ENCODE data around the gene B3GAT2.
A peak's percentile ranks its signal among the peaks of the same experiment; 100 is the strongest.

Gene B3GAT2

DNA sequence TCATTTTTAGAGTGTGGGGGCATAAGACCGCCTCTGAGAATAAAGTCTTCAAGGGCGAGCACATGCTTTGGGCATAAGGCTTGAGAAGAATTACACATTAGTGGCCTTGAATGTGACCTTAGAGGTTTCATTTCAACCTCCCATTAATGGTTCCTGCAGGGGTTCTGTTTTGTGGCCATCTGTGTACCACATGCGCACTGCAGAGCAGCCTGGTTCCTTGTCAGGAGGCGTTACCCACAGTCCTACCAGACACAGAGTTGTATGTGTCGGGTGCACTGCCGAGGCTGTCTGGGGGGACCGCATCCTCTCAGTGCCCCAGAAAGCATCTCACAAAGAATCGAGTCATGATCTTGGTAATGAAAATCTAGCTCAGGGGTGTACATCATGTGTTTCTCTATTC lies 115.7 kb downstream of the B3GAT2 start:
- DNase-seq: no peak

DNA sequence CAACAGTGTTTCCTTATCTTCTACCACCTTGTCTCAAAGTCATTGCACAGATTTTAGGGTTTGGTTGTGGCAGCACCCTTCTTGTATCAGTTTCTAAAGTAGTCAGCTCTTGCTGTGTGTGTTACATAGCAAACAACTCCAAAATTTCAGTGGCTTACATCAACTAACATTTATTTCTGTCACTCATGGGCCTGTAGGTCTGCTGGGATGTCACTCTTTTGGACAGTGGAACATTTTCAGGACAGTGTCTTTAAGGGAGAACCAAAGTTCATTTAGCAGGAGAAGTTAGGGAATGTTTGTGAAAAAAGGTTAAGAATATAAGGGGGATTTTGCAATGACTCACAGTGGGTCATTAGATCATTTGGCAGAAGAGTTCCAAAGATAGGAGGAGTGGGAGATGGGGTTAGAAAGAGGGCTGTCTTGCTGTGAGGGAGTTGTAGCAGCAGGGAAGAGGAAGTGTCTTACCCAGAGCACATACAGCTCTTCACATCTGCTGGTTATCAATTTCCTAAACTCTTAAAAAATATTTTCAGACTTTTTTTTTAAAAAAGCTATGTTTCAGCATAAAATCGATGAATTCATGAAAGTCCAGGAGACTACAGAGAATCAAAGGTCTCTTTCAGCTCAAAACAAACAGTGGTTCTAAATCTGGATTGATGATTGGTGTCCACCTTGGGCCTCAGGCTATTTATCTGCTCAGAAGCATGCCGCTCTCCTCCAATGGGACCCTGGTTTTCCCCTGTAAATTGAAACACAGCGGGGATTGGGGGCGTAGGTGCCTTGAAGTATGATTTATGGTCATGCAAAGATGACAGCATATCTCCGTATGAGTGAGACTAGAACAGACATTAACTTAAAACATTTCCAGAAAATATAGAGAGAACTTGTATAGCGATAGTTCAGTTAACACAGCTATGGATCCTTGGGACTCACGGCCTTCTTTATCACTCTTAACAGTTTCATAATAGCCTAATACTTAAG lies 117.3 kb downstream of the B3GAT2 start:
- DNase-seq: peak in 1 of 5 experiments; percentile 7

DNA sequence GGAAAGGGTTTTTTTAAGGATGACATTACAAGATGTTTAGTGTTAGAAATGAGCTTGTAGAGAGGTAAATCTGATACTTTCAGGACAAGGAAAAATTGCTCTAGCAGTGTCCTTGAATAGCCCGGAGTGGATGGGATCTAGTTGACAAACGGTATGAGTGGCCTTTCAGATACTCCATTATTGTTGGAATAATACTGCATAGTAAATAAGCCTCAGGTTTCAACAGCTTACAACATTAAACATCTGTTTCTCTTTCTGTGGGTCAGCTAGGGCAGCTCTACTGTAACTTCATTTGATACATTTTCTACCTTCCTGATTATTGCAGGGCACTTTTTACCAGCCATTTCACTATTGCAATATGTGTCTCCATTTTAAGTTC lies 118.0 kb downstream of the B3GAT2 start:
- DNase-seq: no peak

DNA sequence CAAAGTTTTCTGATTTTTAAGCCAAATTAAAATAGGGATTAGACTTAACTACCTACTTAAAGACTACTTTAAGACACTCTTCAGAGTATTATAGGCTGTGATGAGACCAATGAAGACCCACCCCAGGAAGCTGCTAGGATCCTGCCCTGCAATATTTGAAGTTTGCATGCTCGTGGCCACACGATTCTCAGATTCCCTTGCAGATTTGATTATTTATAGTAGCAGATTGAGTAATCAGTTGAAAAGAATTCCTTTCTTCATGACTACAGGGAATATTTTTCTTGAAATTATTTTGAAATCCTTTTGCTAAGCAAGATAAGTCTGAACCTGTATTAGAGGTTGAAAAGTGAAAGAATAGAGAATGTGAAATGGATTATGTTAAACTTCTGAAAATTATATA lies 122.3 kb downstream of the B3GAT2 start:
- DNase-seq: no peak

DNA sequence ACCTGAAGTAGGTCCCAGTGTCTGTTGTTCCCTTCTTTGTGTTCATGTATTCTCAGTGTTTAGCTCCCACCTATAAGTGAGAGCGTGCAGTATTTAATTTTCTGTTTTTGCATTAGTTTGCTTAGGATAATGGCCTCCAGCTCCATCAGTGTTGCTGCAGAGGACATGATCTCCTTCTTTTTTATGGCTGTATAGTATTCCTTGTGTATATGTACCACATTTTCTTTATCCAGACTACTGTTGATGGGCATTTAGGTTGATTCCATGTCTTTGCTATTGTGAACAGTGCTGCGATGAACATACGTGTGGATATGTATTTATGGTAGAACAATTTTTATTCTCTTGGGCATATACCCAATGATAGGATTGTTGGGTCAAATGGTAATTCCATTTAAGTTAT lies 125.4 kb downstream of the B3GAT2 start:
- DNase-seq: no peak

DNA sequence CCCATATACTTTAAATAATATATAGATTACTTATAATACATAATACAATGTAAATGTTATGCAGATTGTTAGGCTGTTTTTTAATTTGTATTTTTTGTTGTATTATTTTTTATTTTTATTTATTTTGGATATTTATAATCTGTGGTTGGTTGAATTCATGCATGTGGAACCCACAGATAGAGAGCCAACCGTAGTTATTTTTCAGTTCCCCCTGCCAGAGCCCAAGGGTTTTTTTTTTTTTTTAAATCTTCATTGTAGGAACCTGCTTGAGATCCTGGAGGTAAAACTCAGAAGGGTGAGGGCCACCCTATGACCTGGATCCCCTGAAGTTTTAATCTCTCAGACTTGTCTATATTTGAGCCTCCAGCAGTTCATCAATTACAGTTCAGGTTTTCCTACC lies 133.2 kb downstream of the B3GAT2 start:
- no peak for DNase-seq

DNA sequence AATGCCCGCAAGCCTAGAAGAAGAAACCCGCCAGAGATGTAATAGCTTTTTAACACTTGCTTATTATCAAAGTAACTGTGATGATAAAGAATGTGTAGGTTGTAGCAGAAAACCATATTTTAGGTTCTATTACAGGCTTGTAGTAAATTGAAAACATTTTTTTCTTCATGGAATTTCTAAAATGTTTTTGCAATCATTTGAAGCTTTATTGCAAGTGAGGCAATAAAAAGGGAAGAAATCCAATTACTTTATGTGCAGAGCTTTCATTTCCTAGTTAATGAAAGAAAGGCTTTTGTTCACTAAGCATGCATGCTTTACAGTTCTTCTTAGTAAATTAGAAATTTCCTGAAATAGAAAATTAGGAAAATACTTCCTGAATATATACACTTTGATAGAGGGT lies 135.1 kb downstream of the B3GAT2 start:
- DNase-seq: no peak

DNA sequence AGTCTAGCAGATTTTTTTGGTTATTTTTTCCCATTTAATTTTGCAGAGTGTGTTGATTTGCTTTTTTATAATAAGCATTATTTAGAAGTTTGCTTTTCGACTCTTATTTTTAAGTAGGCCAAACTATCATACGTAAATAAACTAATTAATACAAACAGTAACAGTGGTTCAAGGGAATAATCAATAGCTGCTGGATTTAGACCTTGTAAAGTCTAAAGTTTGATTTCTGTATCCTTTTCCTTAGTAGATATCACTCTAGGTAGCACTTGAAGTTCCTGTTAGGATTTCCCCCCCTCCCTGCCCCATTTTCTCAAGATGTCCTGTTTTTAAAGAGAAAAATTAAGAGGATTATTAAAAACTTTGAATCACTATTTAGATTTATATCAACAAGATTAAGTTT lies 136.1 kb downstream of the B3GAT2 start:
- DNase-seq: no peak

DNA sequence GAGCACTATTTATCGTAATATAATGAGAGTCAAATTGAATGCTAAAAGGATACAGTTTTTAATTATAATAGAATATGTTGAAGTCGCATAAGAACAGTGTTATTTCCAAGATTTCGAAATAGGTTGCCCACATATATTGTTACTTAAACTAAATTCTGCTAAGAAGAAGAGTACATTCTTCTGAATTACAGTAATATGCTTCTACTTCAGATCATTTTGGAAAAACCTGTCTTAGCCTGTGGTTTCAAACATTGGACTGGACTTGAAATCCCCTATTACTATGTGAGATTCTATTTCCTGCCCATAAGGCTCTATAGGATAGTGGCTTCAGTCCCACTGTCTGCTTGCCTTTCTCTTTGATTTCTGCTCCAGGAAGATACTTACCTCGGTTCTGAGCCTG lies 137.2 kb downstream of the B3GAT2 start:
- no peak for DNase-seq

DNA sequence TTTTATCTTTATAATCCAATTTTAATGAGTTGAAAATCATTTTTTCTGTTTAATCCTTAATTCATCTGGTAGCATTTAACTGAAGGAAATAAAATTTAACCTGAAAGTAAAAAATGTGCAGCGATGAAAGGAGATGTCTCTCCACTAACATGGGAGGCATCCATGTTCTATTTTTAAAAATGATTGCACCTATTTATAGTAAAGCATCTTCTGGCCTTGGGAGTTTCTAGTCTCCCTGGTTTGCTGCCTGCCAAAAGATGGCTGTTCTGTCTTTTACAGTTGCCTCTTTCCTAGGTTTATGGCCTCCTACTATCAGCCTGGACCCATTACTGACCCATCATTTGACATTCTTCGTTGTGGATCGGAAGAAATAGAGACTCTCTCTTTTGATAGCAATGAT lies 143.0 kb downstream of the B3GAT2 start:
- no peak for DNase-seq

DNA sequence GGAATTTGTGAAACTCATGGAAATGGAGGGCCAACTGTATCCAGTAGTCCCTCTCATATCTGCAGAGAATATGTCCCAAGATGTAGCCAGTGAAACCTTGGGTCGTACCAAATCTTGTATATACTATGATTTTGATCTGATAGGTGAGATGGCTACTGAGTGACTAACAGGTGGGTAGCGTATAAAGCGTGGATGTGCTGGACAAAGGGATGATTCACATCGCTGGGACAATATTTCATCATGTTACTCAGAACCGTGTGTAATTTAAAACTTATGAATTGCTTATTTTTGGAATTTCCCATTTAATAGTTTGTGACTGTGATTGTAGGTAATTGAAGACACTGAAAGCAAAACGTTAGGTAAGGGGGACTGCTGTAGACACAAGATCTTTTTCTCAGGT lies 145.1 kb downstream of the B3GAT2 start:
- no peak for DNase-seq
